A549 (cell line): ENCODE results near the gene NFIA. TPM values are rescaled to one million over a fixed set of nuclear protein-coding genes. Genes with fewer than 3 reads are reported as not detected.

Experiments
- ATAC-seq, 2 experiments: fragments of 200-7000 bp in 1 of 2; fragments of >200 bp in 1 of 2; cut with Nextera tagmentation in 1 of 2; cut with Tn5 transposase in 1 of 2; 3 replicates each; pipeline versions ENCODE4 v1.8.0 to v1.9.1; 2018 to 2020; ENCODE audit warnings: mild to moderate bottlenecking in 1 of 2, moderate library complexity in 1 of 2
- CTCF ChIA-PET: fragments of 300-600 bp; sonication (Branson Sonifier 250); formaldehyde crosslinking; extraction: SDS; loops from one replicate; lab custom pipeline; 2021; ENCODE audit warnings: antibody characterized with exemption, inconsistent platforms; lab: Yijun Ruan, JAX
- POLR2A ChIA-PET: fragments of 350-600 bp; formaldehyde crosslinking; extraction: SDS; loops from one replicate; lab custom pipeline; 2021; ENCODE audit warnings: antibody characterized with exemption, inconsistent platforms; lab: Yijun Ruan, JAX
- DNase-seq, 2 experiments: peaks; one replicate each; pipeline versions ENCODE4 v3.0.0 to v3.0.0-alpha.2; 2011 to 2016; ENCODE audit warnings: low read depth in 1 of 2, low spot score in 1 of 2
- FAIRE-seq: peaks from 2 replicates; lab custom pipeline; 2011; peaks lifted over from hg19 to GRCh38; lab: Jason Lieb, UNC
- H3K27ac ChIP-seq, 2 experiments: fragments of >200 bp; sonication (Bioruptor Twin); formaldehyde crosslinking; 3 replicates each; pipeline ENCODE4 v1.5.1; 2016 to 2017
- H3K4me1 ChIP-seq: fragments of >200 bp; sonication (Bioruptor Twin); formaldehyde crosslinking; 3 replicates; pipeline ENCODE4 v1.6.1; 2016
- H3K4me2 ChIP-seq: fragments of >200 bp; sonication (Bioruptor Twin); formaldehyde crosslinking; 3 replicates; pipeline ENCODE4 v1.6.1; 2016
- H3K4me3 ChIP-seq: fragments of >200 bp; sonication (Bioruptor Twin); formaldehyde crosslinking; 3 replicates; pipeline ENCODE4 v1.5.1; 2016
- H3K9me3 ChIP-seq: fragments of >200 bp; sonication (Bioruptor Twin); formaldehyde crosslinking; 3 replicates; pipeline ENCODE4 v1.6.1; 2016
- BHLHE40 ChIP-seq: IDR thresholded peaks from 2 replicates; pipeline ENCODE4 v1.6.1; 2012; ENCODE audit warnings: low read depth, low read length, inconsistent platforms
- CHD4 ChIP-seq: fragments of 200-600 bp; sonication (generic); IDR thresholded peaks from 2 replicates; pipeline ENCODE4 v1.6.1; 2016; ENCODE audit warnings: antibody characterized with exemption, mild to moderate bottlenecking, borderline replicate concordance
- EHF ChIP-seq: fragments of 250-450 bp; sonication (Bioruptor Pico); IDR thresholded peaks from 2 replicates; pipeline ENCODE4 v1.5.0; 2020; ENCODE audit warnings: mild to moderate bottlenecking
- ESRRA ChIP-seq: fragments of 150-350 bp; IDR thresholded peaks from 2 replicates; pipeline ENCODE4 v1.6.1; 2014; ENCODE audit warnings: mild to moderate bottlenecking, low read length, borderline replicate concordance
- FOSB ChIP-seq: fragments of 250-450 bp; sonication (Bioruptor Pico); IDR thresholded peaks from 2 replicates; pipeline ENCODE4 v1.5.0; 2020; ENCODE audit warnings: mild to moderate bottlenecking, moderate library complexity
- FOSL2 ChIP-seq, 2 experiments: fragments of 450-650 bp in 1 of 2; fragments of >200 bp in 1 of 2; sonication (Bioruptor Twin) in 1 of 2; formaldehyde crosslinking; IDR thresholded peaks; 2 replicates each; pipeline versions ENCODE4 v1.5.0 to v1.6.1; 2016 to 2020; ENCODE audit warnings: mild to moderate bottlenecking in 1 of 2, moderate library complexity in 1 of 2
- GATA3 ChIP-seq: IDR thresholded peaks from 2 replicates; pipeline ENCODE4 v1.6.1; 2012; ENCODE audit warnings: borderline replicate concordance
- HDAC2 ChIP-seq: fragments of 200-600 bp; sonication (generic); IDR thresholded peaks from 2 replicates; pipeline ENCODE4 v1.6.1; 2016
- HEYL ChIP-seq: fragments of 250-450 bp; sonication (Bioruptor Pico); IDR thresholded peaks from 2 replicates; pipeline ENCODE4 v1.8.0; 2021; ENCODE audit warnings: mild to moderate bottlenecking, moderate library complexity
- HOXB5 ChIP-seq: fragments of 250-450 bp; sonication (Bioruptor Pico); IDR thresholded peaks from 2 replicates; pipeline ENCODE4 v1.5.0; 2020; ENCODE audit warnings: mild to moderate bottlenecking, moderate library complexity
- JUNB ChIP-seq: fragments of >200 bp; sonication (Bioruptor Twin); formaldehyde crosslinking; IDR thresholded peaks from 2 replicates; pipeline ENCODE4 v1.6.1; 2016
- MAFK ChIP-seq: fragments of 450-650 bp; IDR thresholded peaks from 2 replicates; pipeline ENCODE4 v1.6.1; 2014; ENCODE audit not compliant: partially characterized antibody
- MAZ ChIP-seq: fragments of 150-350 bp; IDR thresholded peaks from 2 replicates; pipeline ENCODE4 v1.6.1; 2014; ENCODE audit warnings: antibody characterized with exemption, low read depth, low read length, borderline replicate concordance
- NFE2L2 ChIP-seq: fragments of 150-350 bp; conservative IDR thresholded peaks from 2 replicates; pipeline ENCODE4 v1.6.1; 2014; ENCODE audit warnings: low read length
- RARB ChIP-seq: fragments of 250-450 bp; sonication (Bioruptor Pico); IDR thresholded peaks from 2 replicates; pipeline ENCODE4 v1.8.0; 2021; ENCODE audit warnings: mild to moderate bottlenecking, moderate library complexity
- SREBF2 ChIP-seq: fragments of 450-650 bp; IDR thresholded peaks from 2 replicates; pipeline ENCODE4 v1.6.1; 2014; ENCODE audit warnings: mild to moderate bottlenecking, moderate library complexity
- ZNF302 ChIP-seq: fragments of 250-450 bp; sonication (Bioruptor Pico); IDR thresholded peaks from 2 replicates; pipeline ENCODE4 v1.9.0; 2021; ENCODE audit warnings: inconsistent platforms, mild to moderate bottlenecking, moderate library complexity
- WGBS: methylation state at CpG from one replicate; pipeline ENCODE4 v1.1.6; 2017; ENCODE audit errors: missing lambda C conversion rate; 5-methylcytosine and 5-hydroxymethylcytosine counted together
- polyA plus RNA-seq, 4 experiments: library from polyadenylated mRNA; depleted of rRNA in 3 of 4; stranded (reverse); fragments of >200 nt; fragmentation: RNase III in 1 of 4; extraction: RNeasy Plus Mini Kit Qiagen cat#74134 plus additional on column Dnase treatment in 1 of 4; gene quantifications; 2 replicates in 3 of 4; 3 replicates in 1 of 4; pipeline ENCODE4 v1.2.3, GENCODE V29; 2011 to 2017
- TF ChIP-seq, protein P1 (sequence below): fragments of >200 bp; sonication (Bioruptor Twin); formaldehyde crosslinking; IDR thresholded peaks from 3 replicates; pipeline ENCODE4 v1.6.1; 2016
- TF ChIP-seq, protein P2 (sequence below): fragments of 250-450 bp; sonication (Bioruptor Pico); IDR thresholded peaks from 2 replicates; pipeline ENCODE4 v1.5.0; 2020; ENCODE audit warnings: low read depth, mild to moderate bottlenecking, moderate library complexity
- TF ChIP-seq, protein P3 (sequence below): fragments of 200-600 bp; sonication (generic); IDR thresholded peaks from 2 replicates; pipeline ENCODE4 v1.6.1; 2016; ENCODE audit warnings: antibody characterized with exemption, mild to moderate bottlenecking, moderate library complexity
- TF ChIP-seq, protein P4 (sequence below): fragments of 150-350 bp; IDR thresholded peaks from 2 replicates; pipeline ENCODE4 v1.6.1; 2014; ENCODE audit warnings: low read depth, mild to moderate bottlenecking, low read length

NFIA gene
- polyA plus RNA-seq, 2 of the 4 experiments (the other 2 are of a cell fraction), result 6.5 to 25.8 TPM

DNA sequence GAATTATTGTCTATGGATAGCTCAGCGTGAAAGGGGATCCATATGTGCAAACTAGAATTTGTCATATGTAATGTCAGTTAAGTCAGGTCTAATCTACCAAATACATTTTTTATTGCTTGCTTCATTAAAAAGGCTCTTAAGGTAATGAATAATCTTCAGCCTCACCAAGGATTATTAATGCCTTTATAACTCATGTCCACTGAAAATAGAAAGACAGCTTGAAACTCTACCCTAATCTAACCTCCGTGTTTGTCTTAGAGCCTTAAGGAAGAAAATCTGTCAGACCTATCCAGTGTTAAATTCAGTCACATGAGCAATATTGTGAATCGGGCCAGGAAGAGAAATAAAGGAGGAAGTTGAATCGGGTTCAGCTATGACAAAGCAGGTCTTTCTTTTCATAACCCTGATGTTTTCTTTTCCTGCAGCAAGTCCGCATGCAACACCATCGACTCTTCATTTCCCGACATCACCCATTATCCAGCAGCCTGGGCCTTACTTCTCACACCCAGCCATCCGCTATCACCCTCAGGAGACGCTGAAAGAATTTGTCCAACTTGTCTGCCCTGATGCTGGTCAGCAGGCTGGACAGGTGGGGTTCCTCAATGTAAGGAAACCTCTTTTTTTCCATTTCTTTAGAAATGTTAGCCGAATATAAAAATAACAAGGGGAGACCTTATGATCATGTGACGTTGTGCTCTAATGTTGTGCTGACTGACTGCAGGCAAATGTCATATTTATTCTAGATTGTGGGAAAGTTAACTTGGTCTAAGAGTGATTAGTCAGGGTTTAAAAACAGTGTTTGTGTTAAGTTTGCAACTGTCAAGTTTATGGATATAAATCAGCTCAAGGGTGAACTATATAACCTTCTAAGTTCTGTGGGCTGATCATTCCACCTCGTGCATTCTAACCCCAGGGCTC is 321.6 kb downstream of the NFIA start:
- no peaks in the 10 kb centered on the region for H3K4me1 ChIP-seq
- no peak overlapping the region for H3K27ac ChIP-seq
- no peak overlapping the region for H3K4me3 ChIP-seq
- DNase-seq, result no peak
- ATAC-seq, result no peak
- no peak overlapping the region for H3K4me2 ChIP-seq
- no peaks in the 10 kb centered on the region for H3K9me3 ChIP-seq
- TF ChIP-seq, protein P1, sequence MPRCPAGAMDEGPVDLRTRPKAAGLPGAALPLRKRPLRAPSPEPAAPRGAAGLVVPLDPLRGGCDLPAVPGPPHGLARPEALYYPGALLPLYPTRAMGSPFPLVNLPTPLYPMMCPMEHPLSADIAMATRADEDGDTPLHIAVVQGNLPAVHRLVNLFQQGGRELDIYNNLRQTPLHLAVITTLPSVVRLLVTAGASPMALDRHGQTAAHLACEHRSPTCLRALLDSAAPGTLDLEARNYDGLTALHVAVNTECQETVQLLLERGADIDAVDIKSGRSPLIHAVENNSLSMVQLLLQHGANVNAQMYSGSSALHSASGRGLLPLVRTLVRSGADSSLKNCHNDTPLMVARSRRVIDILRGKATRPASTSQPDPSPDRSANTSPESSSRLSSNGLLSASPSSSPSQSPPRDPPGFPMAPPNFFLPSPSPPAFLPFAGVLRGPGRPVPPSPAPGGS, result no peak
- CTCF ChIA-PET, result interaction anchor here (1.3 kb wide), 1 partner anchor 20 kb away, joined by 4 read pairs; no protein-coding TSS in a partner anchor
- POLR2A ChIA-PET, result no interaction called here
- FAIRE-seq, result no peak
- WGBS, result 87% methylated on average over 12 of the region's 12 CpGs

DNA sequence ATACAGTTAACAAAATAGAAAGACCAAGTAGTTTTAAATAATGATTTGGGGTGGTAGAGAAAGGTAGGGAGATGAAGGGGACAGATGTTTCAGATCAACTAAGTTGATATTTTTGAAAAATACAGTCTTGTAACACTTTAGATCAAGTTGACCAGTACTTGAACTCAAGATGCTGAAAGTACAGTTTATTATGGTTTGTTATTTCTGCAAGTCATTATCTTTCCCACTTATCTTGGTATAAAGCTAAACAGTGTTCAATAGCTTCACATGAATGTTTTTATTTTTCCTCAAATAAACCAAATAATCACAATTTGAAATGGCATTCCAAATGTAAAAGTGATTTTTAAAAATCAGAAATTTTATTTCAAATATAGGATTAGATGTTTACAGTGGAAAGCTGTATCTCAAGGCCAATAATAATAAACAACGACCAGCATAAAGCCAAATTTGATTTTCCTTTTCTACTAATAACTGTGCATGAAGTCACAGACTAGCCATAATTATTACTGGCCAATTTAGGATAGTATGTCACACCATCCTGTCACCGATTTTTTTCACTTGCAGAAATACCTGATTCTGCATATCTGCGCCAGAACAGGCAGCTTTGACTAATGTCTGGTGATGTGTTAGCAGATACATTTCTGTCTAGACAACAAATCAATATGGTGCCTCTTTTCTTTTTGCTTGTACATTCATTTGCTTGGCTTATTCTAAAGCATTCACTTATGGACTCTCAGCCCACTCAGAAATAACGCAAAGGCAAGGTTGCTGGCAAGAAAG is 322.4 kb downstream of the NFIA start:
- H3K4me3 ChIP-seq, result no peak overlapping the region
- TF ChIP-seq SREBF2, result no peak
- TF ChIP-seq NFE2L2, result 0 out of 2 replicates have a peak, but pooled peaks have one; percentile 19
- no peak overlapping the region for H3K4me2 ChIP-seq
- H3K9me3 ChIP-seq, result no peaks in the 10 kb centered on the region
- WGBS, result 90% methylated on average over 4 of the region's 4 CpGs
- no peak for FAIRE-seq
- CTCF ChIA-PET, result interaction anchor here (0.6 to 1.3 kb wide), 2 partner anchors 19 to 91 kb away, joined by 3 to 4 read pairs; no protein-coding TSS in a partner anchor
- ATAC-seq, result no peak
- POLR2A ChIA-PET, result no interaction called here
- no peak overlapping the region for H3K27ac ChIP-seq
- DNase-seq, result no peak
- no peaks in the 10 kb centered on the region for H3K4me1 ChIP-seq

DNA sequence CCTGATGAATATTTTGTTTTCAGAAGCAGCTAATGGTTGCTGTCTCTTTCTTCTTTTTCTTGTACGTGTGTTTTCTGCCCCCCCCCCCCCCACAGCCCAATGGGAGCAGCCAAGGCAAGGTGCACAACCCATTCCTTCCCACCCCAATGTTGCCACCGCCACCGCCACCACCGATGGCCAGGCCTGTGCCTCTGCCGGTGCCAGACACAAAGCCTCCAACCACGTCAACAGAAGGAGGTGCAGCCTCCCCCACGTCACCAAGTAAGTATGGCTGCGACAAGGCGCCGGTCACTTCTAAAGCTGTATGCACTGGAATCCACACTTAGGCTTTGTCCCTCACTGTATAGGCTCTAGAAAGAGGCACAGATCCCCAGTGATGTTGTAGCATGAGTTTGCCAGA is 324.1 kb downstream of the NFIA start:
- WGBS, result 94% methylated on average over 6 of the region's 10 CpGs
- no peak for ATAC-seq
- FAIRE-seq, result no peak
- Histone ChIP-seq H3K4me2 (no peak overlapping the region), H3K9me3 (no peaks in the 10 kb centered on the region), H3K4me3 (no peak overlapping the region), H3K27ac (no peak overlapping the region), H3K4me1 (no peaks in the 10 kb centered on the region)
- POLR2A ChIA-PET, result no interaction called here
- TF ChIP-seq ZNF302, result no peak
- TF ChIP-seq MAZ, result no peak
- no peak for TF ChIP-seq RARB (CRISPR knock-in tag)
- TF ChIP-seq JUNB, result no peak
- TF ChIP-seq, protein P2, sequence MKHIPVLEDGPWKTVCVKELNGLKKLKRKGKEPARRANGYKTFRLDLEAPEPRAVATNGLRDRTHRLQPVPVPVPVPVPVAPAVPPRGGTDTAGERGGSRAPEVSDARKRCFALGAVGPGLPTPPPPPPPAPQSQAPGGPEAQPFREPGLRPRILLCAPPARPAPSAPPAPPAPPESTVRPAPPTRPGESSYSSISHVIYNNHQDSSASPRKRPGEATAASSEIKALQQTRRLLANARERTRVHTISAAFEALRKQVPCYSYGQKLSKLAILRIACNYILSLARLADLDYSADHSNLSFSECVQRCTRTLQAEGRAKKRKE (CRISPR knock-in tag), result no peak
- no peak for TF ChIP-seq HOXB5 (CRISPR knock-in tag)
- TF ChIP-seq HDAC2, result no peak
- TF ChIP-seq, protein P3, sequence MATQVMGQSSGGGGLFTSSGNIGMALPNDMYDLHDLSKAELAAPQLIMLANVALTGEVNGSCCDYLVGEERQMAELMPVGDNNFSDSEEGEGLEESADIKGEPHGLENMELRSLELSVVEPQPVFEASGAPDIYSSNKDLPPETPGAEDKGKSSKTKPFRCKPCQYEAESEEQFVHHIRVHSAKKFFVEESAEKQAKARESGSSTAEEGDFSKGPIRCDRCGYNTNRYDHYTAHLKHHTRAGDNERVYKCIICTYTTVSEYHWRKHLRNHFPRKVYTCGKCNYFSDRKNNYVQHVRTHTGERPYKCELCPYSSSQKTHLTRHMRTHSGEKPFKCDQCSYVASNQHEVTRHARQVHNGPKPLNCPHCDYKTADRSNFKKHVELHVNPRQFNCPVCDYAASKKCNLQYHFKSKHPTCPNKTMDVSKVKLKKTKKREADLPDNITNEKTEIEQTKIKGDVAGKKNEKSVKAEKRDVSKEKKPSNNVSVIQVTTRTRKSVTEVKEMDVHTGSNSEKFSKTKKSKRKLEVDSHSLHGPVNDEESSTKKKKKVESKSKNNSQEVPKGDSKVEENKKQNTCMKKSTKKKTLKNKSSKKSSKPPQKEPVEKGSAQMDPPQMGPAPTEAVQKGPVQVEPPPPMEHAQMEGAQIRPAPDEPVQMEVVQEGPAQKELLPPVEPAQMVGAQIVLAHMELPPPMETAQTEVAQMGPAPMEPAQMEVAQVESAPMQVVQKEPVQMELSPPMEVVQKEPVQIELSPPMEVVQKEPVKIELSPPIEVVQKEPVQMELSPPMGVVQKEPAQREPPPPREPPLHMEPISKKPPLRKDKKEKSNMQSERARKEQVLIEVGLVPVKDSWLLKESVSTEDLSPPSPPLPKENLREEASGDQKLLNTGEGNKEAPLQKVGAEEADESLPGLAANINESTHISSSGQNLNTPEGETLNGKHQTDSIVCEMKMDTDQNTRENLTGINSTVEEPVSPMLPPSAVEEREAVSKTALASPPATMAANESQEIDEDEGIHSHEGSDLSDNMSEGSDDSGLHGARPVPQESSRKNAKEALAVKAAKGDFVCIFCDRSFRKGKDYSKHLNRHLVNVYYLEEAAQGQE, result no peak
- TF ChIP-seq GATA3, result no peak
- TF ChIP-seq, protein P1, result no peak
- TF ChIP-seq CHD4, result no peak
- TF ChIP-seq BHLHE40, result no peak
- TF ChIP-seq, protein P4, sequence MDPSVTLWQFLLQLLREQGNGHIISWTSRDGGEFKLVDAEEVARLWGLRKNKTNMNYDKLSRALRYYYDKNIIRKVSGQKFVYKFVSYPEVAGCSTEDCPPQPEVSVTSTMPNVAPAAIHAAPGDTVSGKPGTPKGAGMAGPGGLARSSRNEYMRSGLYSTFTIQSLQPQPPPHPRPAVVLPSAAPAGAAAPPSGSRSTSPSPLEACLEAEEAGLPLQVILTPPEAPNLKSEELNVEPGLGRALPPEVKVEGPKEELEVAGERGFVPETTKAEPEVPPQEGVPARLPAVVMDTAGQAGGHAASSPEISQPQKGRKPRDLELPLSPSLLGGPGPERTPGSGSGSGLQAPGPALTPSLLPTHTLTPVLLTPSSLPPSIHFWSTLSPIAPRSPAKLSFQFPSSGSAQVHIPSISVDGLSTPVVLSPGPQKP, result no peak
- TF ChIP-seq ESRRA, result no peak
- no peak for TF ChIP-seq FOSB (CRISPR knock-in tag)
- no peak for TF ChIP-seq EHF (CRISPR knock-in tag)
- TF ChIP-seq MAFK, result no peak
- no peak for TF ChIP-seq FOSL2 (IDR thresholded peaks at IDR 0.05)
- TF ChIP-seq FOSL2 (CRISPR knock-in tag; IDR thresholded peaks at IDR 0.05), result no peak
- no peak for TF ChIP-seq HEYL (CRISPR knock-in tag)
- CTCF ChIA-PET, result no interaction called here
- no peak for DNase-seq
